BJ (cell line): ENCODE results near the gene SSBP4. TPM values are rescaled to one million over a fixed set of nuclear protein-coding genes. Genes with fewer than 3 reads are reported as not detected.

Experiments used
- CTCF ChIA-PET: fragments of 350-600 bp; formaldehyde crosslinking; extraction: SDS; loops from one replicate; lab custom pipeline; 2021; ENCODE audit warnings: antibody characterized with exemption, inconsistent platforms; lab: Yijun Ruan, JAX
- POLR2A ChIA-PET: fragments of 300-600 bp; sonication (Branson Sonifier 250); formaldehyde crosslinking; extraction: SDS; loops from one replicate; lab custom pipeline; 2021; ENCODE audit warnings: antibody characterized with exemption; lab: Charles Lee
- DNase-seq: peaks from one replicate; pipeline ENCODE4 v3.0.0-alpha.2; 2011; ENCODE audit warnings: low read depth
- H3K27me3 ChIP-seq: 2 replicates; pipeline ENCODE4 v1.6.0; 2011; ENCODE audit warnings: low read length; ENCODE audit not compliant: control insufficient read depth, insufficient read depth
- H3K36me3 ChIP-seq: 2 replicates; pipeline ENCODE4 v1.5.1; 2011; ENCODE audit warnings: low read length; ENCODE audit not compliant: control insufficient read depth, insufficient read depth
- H3K4me3 ChIP-seq: 2 replicates; pipeline ENCODE4 v1.5.1; 2011; ENCODE audit warnings: low read depth, mild to moderate bottlenecking, control low read depth, low read length
- polyA plus RNA-seq: library from polyadenylated mRNA; depleted of rRNA; stranded (reverse); fragments of >200 nt; gene quantifications from 2 replicates; pipeline ENCODE4 v1.2.3, GENCODE V29; 2011
- TF ChIP-seq, protein P1 (sequence below): IDR thresholded peaks from 2 replicates; pipeline ENCODE4 v1.5.1; 2011; ENCODE audit warnings: low read depth, mild to moderate bottlenecking, control low read depth, inconsistent platforms, low read length, moderate library complexity; ENCODE audit not compliant: insufficient read depth

Gene SSBP4
- polyA plus RNA-seq, 1 experiment: 24.1 TPM

DNA sequence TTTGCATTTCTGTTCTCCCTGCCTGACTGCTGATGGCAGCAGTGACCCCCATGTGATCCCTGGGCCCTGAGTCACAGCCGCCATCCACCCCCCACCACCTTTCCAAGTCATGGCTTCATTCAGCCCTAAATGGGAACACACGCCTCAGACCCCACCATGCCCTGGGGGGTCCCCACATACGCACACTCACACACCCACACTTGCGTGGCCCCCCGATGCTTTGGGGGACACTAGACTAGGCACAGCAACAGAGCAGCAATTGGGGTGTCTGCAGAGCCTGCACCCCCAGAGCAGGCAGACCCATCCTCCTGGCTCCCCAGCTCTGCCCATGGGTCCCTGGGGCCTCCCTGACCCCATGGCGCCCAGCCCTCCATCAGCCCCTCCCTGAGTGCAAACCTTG, 24.2 kb downstream of the SSBP4 start:
- Histone ChIP-seq H3K36me3 (peaks cover 41% of the 10 kb centered on the region), H3K4me3 (no peak overlapping the region), H3K27me3 (no peaks in the 10 kb centered on the region)
- no peak for DNase-seq
- TF ChIP-seq, protein P1, sequence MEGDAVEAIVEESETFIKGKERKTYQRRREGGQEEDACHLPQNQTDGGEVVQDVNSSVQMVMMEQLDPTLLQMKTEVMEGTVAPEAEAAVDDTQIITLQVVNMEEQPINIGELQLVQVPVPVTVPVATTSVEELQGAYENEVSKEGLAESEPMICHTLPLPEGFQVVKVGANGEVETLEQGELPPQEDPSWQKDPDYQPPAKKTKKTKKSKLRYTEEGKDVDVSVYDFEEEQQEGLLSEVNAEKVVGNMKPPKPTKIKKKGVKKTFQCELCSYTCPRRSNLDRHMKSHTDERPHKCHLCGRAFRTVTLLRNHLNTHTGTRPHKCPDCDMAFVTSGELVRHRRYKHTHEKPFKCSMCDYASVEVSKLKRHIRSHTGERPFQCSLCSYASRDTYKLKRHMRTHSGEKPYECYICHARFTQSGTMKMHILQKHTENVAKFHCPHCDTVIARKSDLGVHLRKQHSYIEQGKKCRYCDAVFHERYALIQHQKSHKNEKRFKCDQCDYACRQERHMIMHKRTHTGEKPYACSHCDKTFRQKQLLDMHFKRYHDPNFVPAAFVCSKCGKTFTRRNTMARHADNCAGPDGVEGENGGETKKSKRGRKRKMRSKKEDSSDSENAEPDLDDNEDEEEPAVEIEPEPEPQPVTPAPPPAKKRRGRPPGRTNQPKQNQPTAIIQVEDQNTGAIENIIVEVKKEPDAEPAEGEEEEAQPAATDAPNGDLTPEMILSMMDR: no peak
- ChIA-PET CTCF (interaction anchor here (0.8 to 1.3 kb wide), 4 partner anchors 8 to 35 kb away, joined by 3 to 5 read pairs (median 4); no protein-coding TSS in a partner anchor), POLR2A (no interaction called here)

DNA sequence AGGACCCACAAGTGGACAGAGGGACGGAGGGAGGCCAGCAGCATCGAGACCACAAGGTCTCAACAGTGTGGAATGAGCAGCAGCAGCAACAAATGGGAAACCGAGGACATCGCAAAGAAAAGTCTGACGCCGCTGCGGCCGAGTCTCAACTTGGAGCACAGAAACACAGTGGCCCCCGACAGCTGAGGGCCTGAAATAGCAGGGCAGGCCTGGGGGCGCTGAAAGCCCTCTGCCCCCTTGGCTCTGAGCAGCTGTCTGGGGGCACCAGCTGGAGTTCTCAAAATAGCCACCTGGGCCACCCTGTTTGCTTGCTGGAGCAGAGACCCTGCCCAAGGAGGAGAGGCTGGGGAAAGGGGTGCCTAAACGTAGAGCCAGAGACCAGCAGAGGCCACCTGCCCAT, 24.6 kb downstream of the SSBP4 start:
- POLR2A ChIA-PET: no interaction called here

DNA sequence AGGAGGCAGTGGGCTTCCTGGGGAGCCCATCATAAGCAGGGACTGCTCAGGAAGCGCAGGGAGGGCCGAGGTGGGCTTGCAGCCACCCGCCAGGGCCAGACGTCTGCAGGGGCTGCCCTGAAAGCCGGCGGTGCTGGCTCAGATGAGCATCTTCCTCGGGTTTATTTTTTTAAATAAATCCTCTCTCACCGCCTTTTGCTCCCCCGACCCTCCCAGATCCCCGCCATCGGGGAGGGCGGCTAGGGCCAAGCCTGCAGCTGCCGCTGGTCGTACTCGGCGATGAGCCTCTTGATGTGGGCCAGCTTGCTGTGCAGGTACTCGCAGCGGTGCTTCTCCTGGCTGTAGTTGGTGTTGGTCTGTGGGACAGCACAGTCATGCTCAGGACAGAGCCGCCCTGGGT, 25.3 kb downstream of the SSBP4 start:
- H3K27me3 ChIP-seq: no peaks in the 10 kb centered on the region

More for the DNA sequence above, 24.6 kb downstream of the SSBP4 start:
- Histone ChIP-seq H3K36me3 (peaks cover 45% of the 10 kb centered on the region), H3K4me3 (no peak overlapping the region), H3K27me3 (no peaks in the 10 kb centered on the region)
- no peak for DNase-seq
- CTCF ChIA-PET: interaction anchor here (1.0 to 1.9 kb wide), 2 partner anchors 10 to 35 kb away, joined by 3 to 5 read pairs; no protein-coding TSS in a partner anchor
- TF ChIP-seq, protein P1: no peak

DNA sequence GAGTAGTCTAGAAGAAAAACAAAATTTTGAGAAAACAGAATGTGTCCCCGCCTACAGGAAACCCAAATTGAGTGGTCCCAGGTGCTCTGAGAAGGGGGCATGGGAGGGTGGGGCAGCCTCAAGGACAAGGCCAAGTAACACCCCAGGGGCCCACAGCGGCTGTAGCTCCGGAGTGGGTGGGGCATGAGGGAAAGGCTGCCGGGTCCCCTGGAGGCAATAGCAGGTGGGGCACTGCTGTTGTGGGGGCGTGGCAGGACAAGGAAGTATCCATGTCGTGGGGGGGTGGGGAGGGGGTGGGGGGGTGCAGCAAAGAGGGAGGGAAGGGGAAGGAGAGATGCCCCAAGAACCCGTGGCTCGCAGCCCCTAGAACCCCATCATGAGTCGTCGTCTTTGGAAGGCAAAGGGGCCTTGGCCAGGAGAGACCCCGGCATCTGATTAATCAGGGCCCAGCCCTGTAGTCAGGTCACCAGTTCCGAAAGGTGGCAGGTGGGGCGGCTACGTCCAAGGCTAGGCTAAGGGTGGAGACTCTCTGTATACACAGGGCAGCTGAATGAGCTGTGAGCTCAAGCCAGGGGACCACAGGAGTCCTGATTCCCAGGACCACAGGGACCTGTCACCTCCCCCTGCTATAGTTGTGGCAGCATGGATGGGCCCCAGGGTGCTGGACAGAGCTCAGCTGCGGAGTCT, 26.2 kb downstream of the SSBP4 start:
- TF ChIP-seq, protein P1: no peak
- ChIA-PET POLR2A (no interaction called here), CTCF (interaction anchor here (0.9 to 1.9 kb wide), 2 partner anchors 8 to 23 kb away, joined by 3 to 5 read pairs; no protein-coding TSS in a partner anchor)
- Histone ChIP-seq H3K27me3 (no peaks in the 10 kb centered on the region), H3K4me3 (no peak overlapping the region), H3K36me3 (peaks cover 61% of the 10 kb centered on the region)
- DNase-seq: no peak

More for the DNA sequence above, 25.3 kb downstream of the SSBP4 start:
- H3K4me3 ChIP-seq: no peak overlapping the region
- DNase-seq: no peak
- ChIA-PET CTCF (interaction anchor here (0.9 to 1.9 kb wide), 4 partner anchors 9 to 403 kb away, joined by 3 to 5 read pairs (median 3); no protein-coding TSS in a partner anchor), POLR2A (no interaction called here)
- H3K36me3 ChIP-seq: peaks cover 52% of the 10 kb centered on the region
- TF ChIP-seq, protein P1: no peak

DNA sequence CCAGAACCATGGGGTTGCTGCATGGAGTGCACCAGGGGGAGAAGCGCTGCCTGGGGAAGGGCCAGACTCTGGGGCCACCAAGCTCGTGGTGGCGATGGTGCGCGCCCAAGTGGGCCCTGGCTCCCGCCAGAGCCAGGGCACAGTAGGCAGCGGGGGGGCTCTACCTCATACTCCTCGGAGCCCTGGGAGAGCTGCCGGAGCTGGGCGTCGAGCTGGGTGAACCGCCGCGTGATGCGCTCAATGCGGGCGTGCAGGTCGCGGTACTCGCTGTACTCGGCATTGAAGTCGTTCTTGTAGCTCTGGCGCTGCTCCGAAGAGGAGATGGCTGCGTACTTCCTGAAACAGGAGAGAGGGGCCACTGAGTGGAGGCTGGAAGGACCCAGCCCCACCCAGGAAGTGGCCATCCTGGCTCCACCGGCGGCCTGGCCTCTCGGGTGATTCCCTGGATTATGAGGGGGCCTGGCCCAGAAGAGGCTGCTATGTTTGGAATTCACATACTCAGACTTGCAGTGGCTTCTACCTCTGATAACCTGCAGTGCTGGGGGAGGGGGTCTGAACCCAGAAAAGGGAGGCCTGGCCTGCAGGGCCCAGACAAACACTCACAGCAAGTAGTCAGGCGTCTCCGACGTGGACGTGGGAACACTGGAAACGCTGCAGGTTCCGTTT, 27.1 kb downstream of the SSBP4 start:
- ChIA-PET POLR2A (interaction anchor here (0.6 kb wide), 1 partner anchor 22 kb away, joined by 3 read pairs; no protein-coding TSS in a partner anchor), CTCF (interaction anchor here (1.0 kb wide), 1 partner anchor 126 kb away, joined by 3 read pairs; no protein-coding TSS in a partner anchor)
- peaks cover 64% of the 10 kb centered on the region for H3K36me3 ChIP-seq
- H3K27me3 ChIP-seq: no peaks in the 10 kb centered on the region
- no peak overlapping the region for H3K4me3 ChIP-seq
- TF ChIP-seq, protein P1: no peak
- no peak for DNase-seq
